Measurements from ENCODE around the gene RPS14. TPM values are rescaled to one million over a fixed set of nuclear protein-coding genes. Genes with fewer than 3 reads are reported as not detected.

RPS14 gene
- total RNA-seq, 1 donor from 2014 or later: 1,285 TPM

DNA sequence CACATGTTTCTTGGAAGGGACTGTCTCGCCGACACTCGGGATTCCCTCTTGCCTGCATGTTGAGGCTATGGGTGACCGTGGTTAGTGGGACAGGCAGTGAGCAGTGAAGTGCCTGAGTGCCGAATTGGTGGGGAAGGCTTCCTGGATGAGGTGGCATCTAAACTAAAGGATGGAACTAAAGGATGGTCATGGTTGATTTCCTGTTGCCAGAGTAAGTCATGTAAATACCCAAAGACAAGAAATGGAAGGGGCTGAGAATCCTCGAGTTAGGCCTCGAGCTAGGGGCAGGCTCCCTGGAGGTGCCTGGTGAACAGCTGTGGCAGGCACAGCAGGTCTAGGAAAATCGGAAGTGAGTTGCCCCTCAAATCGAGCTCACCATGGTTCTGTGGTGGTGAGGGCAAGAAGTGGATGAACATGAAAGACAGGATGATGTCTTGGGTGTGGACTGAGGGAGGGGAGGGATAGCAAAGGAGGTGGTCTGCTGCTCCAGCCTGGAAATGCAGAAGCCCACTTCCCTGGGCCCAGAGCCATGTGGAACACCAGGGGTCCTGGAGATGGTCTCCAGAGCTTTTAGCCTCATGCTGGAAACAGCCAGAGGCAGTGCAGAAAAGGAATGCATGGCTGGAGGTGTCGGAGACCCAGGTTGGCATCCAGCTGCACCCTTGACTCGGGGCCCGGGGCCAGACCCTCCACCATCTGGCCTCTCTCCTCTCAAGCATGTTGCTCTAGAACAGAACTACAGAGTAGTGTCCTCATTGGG is 49.0 kb downstream of the RPS14 start:
- DNase-seq (ENCODE audit: low read depth): no peak

DNA sequence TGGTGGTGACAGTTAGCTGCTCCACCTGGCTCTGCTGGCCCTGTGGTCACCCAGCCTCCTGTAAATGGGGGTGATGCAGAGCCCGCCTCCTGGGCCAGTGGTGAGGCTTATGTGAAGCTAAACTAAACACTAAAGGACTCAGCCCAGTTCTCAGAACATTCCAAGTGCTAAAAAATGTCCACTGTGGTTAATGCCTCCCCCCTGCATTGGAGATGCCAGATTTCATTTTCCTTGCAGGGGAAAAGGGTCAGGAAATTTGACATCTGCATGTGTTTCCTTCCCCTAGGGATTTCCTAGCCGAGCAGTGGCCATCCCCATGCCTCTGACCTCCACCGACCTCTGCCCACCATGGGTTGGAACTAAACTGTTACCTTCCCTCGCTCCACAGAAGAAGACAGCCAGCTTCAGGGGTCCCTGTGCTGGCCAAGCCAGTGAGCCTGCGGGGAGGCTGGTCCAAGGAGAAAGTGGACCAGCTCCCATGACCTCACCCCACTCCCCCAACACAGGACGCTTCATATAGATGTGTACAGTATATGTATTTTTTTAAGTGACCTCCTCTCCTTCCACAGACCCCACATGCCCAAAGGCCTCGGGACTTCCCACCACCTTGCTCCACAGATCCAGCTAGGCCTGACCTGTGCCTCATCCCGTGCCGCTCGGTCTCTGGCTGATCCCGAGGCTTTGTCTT is 49.9 kb downstream of the RPS14 start:
- DNase-seq (ENCODE audit: low read depth): no peak

DNA sequence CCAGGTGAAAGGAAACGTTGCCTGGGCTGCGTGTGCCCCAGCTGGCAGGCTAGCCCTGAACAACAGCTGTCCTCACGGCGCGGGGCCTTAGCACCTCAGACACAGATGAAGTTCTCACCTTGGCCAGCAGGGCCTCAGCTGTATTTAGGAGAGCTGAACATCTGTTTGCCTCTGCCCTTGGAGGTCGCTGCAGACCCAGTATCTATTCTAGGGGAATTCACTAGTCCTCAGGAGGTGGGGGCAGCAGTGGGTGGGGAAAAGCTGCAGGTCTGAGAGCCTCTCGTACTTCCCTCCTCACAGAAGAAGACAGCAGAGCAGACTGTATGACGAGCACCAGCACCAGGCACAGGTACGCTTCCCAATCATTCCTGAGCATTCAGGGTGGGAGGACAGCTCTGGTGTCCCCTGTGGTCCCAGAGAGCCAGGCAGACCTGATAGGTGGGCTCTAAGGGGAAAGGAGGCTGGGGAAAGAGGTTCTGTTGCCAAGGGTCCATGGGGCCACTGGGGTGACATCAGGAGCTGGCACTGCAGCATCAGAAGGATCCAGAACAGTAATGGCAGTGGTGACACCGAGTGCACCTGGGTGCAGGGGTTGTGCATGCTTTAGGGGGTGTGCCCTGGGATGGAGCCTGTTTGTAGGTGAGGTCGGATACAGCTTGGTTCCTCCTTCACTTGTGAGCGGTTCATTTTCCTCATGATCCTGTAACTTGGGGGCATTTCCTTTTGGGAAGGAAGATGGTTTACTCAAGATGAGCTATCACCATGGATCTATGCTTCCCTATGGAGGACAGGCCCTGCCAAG is 50.6 kb downstream of the RPS14 start:
- no peak for DNase-seq (ENCODE audit: low read depth)

- DNase-seq (ENCODE audit: low read depth): no peak
Observed at GRCh38 chr5:150397782-150398721, 51.5 kb downstream of the RPS14 start.

DNA sequence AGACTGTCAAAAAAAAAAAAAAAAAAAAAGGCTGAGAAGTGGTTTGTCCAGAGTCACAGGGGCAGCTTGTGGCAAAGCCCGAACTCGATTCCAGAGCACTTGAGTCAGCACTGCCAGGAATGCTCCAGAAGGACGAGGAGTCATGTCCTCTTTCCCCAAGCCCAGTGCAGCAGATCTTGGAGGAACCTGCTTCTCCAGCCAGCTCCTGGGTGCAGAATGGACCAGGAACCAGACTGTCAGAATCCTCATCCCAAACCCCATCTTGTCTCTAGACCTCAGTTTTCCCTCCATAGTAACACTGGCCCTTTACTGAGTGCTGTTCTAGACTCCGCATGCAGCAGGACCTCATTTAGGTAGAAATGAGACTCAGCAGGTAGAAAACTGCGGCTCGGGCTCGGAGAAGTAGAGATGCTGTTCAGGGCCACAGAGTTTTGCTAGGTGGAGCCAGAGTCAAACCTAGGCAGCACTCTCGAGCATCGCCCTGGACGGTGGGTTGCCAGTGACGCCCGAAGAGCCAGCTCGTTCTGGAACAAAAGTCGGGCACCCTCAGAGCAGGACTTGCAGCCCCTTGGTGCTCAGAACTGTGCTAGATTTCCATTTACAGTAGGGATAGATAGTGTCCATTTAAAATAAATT is 52.3 kb downstream of the RPS14 start:
- DNase-seq (ENCODE audit: low read depth): no peak

GRCh38 chr5:150396267-150396666 is 53.3 kb downstream of the RPS14 start:
- DNase-seq (ENCODE audit: low read depth): no peak

- no peak for DNase-seq (ENCODE audit: low read depth)
Observed at GRCh38 chr5:150395688-150395975, 53.9 kb downstream of the RPS14 start.

GRCh38 chr5:150394912-150395687 is 54.4 kb downstream of the RPS14 start:
- DNase-seq (ENCODE audit: low read depth): no peak

- peak; percentile 9 for DNase-seq (ENCODE audit: low read depth)
Observed at GRCh38 chr5:150394131-150394530, 55.4 kb downstream of the RPS14 start.

GRCh38 chr5:150393096-150393645 is 56.4 kb downstream of the RPS14 start:
- DNase-seq (ENCODE audit: low read depth): no peak

GRCh38 chr5:150392680-150393079 is 56.9 kb downstream of the RPS14 start:
- DNase-seq (ENCODE audit: low read depth): no peak

Other genes starting within 250 kb of the RPS14 start
- 0.15 TPM in 1 of 2 replicates, not detected in the other for gene CAMK2A, start 160.0 kb downstream of the RPS14 start, total RNA-seq
- gene ARSI, start 146.8 kb downstream of the RPS14 start, total RNA-seq: 7.3 and 11.7 TPM in 2 replicates
- 11.6 and 22.0 TPM in 2 replicates for gene TCOF1, start 92.0 kb downstream of the RPS14 start, total RNA-seq
- 25.4 and 42.5 TPM in 2 replicates for gene CD74, start 36.8 kb downstream of the RPS14 start, total RNA-seq
- 86.0 and 225 TPM in 2 replicates for gene NDST1, start 58.4 kb upstream of the RPS14 start, total RNA-seq
- 3.3 and 23.1 TPM in 2 replicates for gene SYNPO, start 190.9 kb upstream of the RPS14 start, total RNA-seq
- 0.45 and 0.87 TPM in 2 replicates for gene MYOZ3, start 211.5 kb upstream of the RPS14 start, total RNA-seq

Measured in renal cortical epithelial cell (primary cell).